ENCODE data around the gene ZBTB40. TPM values are rescaled to one million over a fixed set of nuclear protein-coding genes. Genes with fewer than 3 reads are reported as not detected.

ZBTB40 gene
- polyA plus RNA-seq, 2 donors, result 3.7 to 5.3 TPM

DNA sequence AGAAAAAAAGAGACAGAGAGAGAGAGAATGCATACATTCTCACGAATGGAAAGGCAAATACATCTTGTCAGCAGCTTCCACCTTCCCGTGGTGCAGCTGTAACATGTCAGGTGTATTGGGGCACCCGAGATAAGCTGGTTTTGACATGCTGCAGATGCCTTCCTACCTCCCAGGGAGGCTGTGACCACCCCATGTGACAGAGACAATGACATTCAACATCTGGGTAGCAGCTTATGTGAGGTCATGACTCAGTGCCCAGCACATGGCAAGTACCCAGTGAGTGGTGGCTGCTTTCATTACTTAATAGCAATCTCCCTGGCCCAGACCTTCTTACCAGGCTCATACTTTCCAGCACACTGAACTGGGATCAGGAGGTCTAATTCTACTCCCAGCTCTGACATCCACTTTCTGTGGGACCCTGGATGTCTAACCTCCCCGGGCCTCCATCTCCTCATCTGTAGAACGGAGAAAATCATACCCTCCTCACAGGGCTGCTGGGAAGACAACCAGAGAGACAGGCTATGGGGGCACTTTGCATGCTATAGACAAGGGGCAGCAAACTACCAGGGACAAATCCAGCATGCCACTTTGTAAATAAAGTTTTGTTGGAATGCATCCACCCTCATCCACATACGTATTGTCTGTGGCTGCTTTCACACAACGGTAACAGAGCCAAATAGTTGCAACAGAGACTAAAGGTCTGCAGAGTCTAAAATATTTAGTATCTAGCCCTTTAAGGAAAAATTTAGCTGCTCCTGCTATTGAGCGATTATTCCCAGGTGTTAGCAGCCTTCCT, 38.5 kb upstream of the ZBTB40 start:
- Histone ChIP-seq H3K9me3 (ENCODE audit: control insufficient read depth in 2 of 2, insufficient read depth in 1 of 2, low read depth in 1 of 2, low read length in 1 of 2) (no peaks in the 10 kb centered on the region), H3K4me1 (ENCODE audit: control insufficient read depth in 2 of 2, insufficient read depth in 2 of 2, low read length in 1 of 2) (peaks cover 0 to 7% of the 10 kb centered on the region in 2 donors), H3K36me3 (ENCODE audit: control insufficient read depth in 2 of 2, insufficient read depth in 2 of 2, low read length in 1 of 2) (no peaks in the 10 kb centered on the region), H3K27ac (ENCODE audit: low read depth in 2 of 2, low read length in 1 of 2) (peak overlapping the region; percentile 7 to 76), H3K4me3 (ENCODE audit: low read depth in 1 of 2, low read length in 2 of 2) (no peak overlapping the region), H3K27me3 (ENCODE audit: control insufficient read depth in 1 of 2, insufficient read depth in 2 of 2, low read length in 2 of 2) (no peaks in the 10 kb centered on the region)
- 60 to 61% methylated on average over 8 of the region's 8 CpGs for WGBS, 2 donors

- Histone ChIP-seq H3K9me3 (ENCODE audit: control insufficient read depth in 2 of 2, insufficient read depth in 1 of 2, low read depth in 1 of 2, low read length in 1 of 2) (no peaks in the 10 kb centered on the region), H3K27me3 (ENCODE audit: control insufficient read depth in 1 of 2, insufficient read depth in 2 of 2, low read length in 2 of 2) (no peaks in the 10 kb centered on the region), H3K27ac (ENCODE audit: low read depth in 2 of 2, low read length in 1 of 2) (no peak overlapping the region), H3K36me3 (ENCODE audit: control insufficient read depth in 2 of 2, insufficient read depth in 2 of 2, low read length in 1 of 2) (no peaks in the 10 kb centered on the region), H3K4me1 (ENCODE audit: control insufficient read depth in 2 of 2, insufficient read depth in 2 of 2, low read length in 1 of 2) (peaks cover 0 to 7% of the 10 kb centered on the region in 2 donors), H3K4me3 (ENCODE audit: low read depth in 1 of 2, low read length in 2 of 2) (no peak overlapping the region)
- WGBS, 2 donors, result 0 to 6% methylated on average over 1 of the region's 1 CpG
Observed at GRCh38 chr1:22413799-22414198, 37.9 kb upstream of the ZBTB40 start.

DNA sequence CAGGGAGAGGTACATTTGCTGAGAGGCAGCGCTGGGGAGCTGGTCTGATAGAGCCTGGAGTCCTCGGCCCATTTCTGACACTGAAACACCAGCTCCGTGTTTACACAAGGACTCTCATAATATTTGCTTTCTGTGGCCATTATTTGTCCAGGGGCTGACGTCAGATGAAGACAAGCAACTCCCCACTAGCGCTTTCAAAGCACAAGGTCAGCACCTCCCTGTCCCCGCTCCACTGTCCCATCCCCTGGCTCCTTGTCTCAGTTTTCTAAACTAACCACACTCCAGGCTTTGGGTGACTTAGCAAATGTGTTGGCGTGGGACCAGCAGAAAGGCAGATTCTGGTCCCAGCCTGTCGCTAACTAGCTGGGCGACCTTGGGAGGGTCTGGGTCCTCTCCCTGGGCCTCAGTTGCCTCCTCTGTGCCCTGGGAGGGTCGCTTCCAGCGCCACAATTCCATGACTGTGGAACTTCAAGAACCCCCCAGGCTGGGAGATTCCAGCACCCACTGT, 37.4 kb upstream of the ZBTB40 start:
- Histone ChIP-seq H3K27ac (ENCODE audit: low read depth in 2 of 2, low read length in 1 of 2) (no peak overlapping the region), H3K36me3 (ENCODE audit: control insufficient read depth in 2 of 2, insufficient read depth in 2 of 2, low read length in 1 of 2) (no peaks in the 10 kb centered on the region)

DNA sequence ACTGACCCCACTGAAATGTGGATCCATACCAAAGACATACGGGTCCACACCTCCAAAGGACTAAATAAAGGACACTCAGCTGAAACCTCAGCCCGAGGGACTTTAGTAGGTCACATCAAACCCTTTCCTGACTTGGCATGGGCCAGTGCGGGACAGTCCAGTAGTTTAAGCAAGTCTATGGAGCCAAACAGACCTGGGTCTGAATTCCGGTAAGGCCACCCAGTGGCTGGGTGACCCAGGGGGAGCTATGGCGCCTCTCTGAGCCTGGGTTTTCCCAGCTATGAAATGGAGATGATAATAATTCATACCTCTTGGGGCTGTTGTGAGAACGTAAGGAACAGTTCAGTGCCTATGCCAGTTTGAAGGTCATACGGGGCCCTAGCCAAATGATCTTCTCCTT, 36.2 kb upstream of the ZBTB40 start:
- H3K4me1 ChIP-seq (ENCODE audit: control insufficient read depth in 2 of 2, insufficient read depth in 2 of 2, low read length in 1 of 2), result peaks cover 0 to 7% of the 10 kb centered on the region in 2 donors
- no peak overlapping the region for H3K4me3 ChIP-seq (ENCODE audit: low read depth in 1 of 2, low read length in 2 of 2)
- H3K36me3 ChIP-seq (ENCODE audit: control insufficient read depth in 2 of 2, insufficient read depth in 2 of 2, low read length in 1 of 2), result no peaks in the 10 kb centered on the region
- H3K27me3 ChIP-seq (ENCODE audit: control insufficient read depth in 1 of 2, insufficient read depth in 2 of 2, low read length in 2 of 2), result no peaks in the 10 kb centered on the region
- no peak overlapping the region for H3K27ac ChIP-seq (ENCODE audit: low read depth in 2 of 2, low read length in 1 of 2)
- 90 to 91% methylated on average over 7 of the region's 7 CpGs for WGBS, 2 donors
- H3K9me3 ChIP-seq (ENCODE audit: control insufficient read depth in 2 of 2, insufficient read depth in 1 of 2, low read depth in 1 of 2, low read length in 1 of 2), result no peaks in the 10 kb centered on the region

More for the DNA sequence above, 37.4 kb upstream of the ZBTB40 start:
- H3K4me1 ChIP-seq (ENCODE audit: control insufficient read depth in 2 of 2, insufficient read depth in 2 of 2, low read length in 1 of 2), result peaks cover 0 to 7% of the 10 kb centered on the region in 2 donors
- H3K27me3 ChIP-seq (ENCODE audit: control insufficient read depth in 1 of 2, insufficient read depth in 2 of 2, low read length in 2 of 2), result no peaks in the 10 kb centered on the region
- WGBS, 2 donors, result 66 to 75% methylated on average over 11 of the region's 11 CpGs
- no peaks in the 10 kb centered on the region for H3K9me3 ChIP-seq (ENCODE audit: control insufficient read depth in 2 of 2, insufficient read depth in 1 of 2, low read depth in 1 of 2, low read length in 1 of 2)
- no peak overlapping the region for H3K4me3 ChIP-seq (ENCODE audit: low read depth in 1 of 2, low read length in 2 of 2)

DNA sequence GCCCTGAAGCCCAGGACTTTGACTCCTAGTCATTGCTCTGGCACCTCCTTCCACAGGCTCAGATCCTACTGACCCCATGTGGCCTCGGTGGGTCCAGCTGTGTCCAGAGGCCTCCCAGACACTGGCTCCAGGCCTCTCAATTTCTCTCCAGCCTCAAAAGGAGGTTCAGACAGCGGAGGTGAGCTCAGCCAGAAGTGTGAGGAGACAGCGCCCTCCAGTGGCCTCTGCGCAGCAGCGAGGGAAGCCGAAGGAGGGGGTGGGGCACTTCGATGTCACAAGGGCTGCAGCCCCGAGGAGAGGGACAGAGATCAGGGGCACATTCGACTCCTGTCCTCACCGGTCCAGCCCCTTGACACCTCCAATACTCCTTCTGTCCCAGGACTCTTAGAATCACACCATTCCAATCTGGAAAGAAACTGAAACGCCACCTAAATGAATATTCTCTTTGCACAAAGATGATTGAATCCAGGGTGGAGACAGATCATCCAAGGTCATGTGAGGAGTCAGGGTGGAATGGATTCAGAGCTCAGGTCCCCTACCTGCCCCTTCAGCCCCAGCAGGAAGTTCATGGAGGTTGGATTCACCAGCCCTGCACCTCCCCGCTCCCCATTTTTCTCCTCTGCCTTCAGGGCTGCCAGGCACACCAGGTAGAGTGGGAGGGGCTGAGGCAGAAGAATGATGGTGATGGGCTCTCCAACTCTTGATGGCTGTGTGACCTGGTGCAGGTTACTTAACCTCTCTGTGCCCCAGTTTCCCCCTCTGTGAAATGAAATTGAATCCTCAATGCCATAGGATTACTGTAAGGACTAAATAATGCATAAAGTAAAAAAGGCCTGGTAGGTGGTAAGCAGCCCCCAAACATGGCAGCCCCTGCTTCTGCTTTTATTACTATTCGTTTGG, 34.8 kb upstream of the ZBTB40 start:
- Histone ChIP-seq H3K9me3 (ENCODE audit: control insufficient read depth in 2 of 2, insufficient read depth in 1 of 2, low read depth in 1 of 2, low read length in 1 of 2) (no peaks in the 10 kb centered on the region), H3K4me3 (ENCODE audit: low read depth in 1 of 2, low read length in 2 of 2) (no peak overlapping the region), H3K4me1 (ENCODE audit: control insufficient read depth in 2 of 2, insufficient read depth in 2 of 2, low read length in 1 of 2) (peaks cover 0 to 7% of the 10 kb centered on the region in 2 donors), H3K36me3 (ENCODE audit: control insufficient read depth in 2 of 2, insufficient read depth in 2 of 2, low read length in 1 of 2) (no peaks in the 10 kb centered on the region), H3K27ac (ENCODE audit: low read depth in 2 of 2, low read length in 1 of 2) (no peak overlapping the region), H3K27me3 (ENCODE audit: control insufficient read depth in 1 of 2, insufficient read depth in 2 of 2, low read length in 2 of 2) (no peaks in the 10 kb centered on the region)
- WGBS, 2 donors, result 12 to 16% methylated on average over 12 to 13 of the region's 13 CpGs

- peaks cover 0 to 7% of the 10 kb centered on the region in 2 donors for H3K4me1 ChIP-seq (ENCODE audit: control insufficient read depth in 2 of 2, insufficient read depth in 2 of 2, low read length in 1 of 2)
- H3K27me3 ChIP-seq (ENCODE audit: control insufficient read depth in 1 of 2, insufficient read depth in 2 of 2, low read length in 2 of 2), result no peaks in the 10 kb centered on the region
- no peak overlapping the region for H3K4me3 ChIP-seq (ENCODE audit: low read depth in 1 of 2, low read length in 2 of 2)
- H3K36me3 ChIP-seq (ENCODE audit: control insufficient read depth in 2 of 2, insufficient read depth in 2 of 2, low read length in 1 of 2), result no peaks in the 10 kb centered on the region
- WGBS, 2 donors, result 80 to 82% methylated on average over 12 of the region's 12 CpGs
- no peak overlapping the region for H3K27ac ChIP-seq (ENCODE audit: low read depth in 2 of 2, low read length in 1 of 2)
- H3K9me3 ChIP-seq (ENCODE audit: control insufficient read depth in 2 of 2, insufficient read depth in 1 of 2, low read depth in 1 of 2, low read length in 1 of 2), result no peaks in the 10 kb centered on the region
Observed at GRCh38 chr1:22417466-22417865, 34.2 kb upstream of the ZBTB40 start.

GRCh38 chr1:22418312-22418711, 33.3 kb upstream of the ZBTB40 start:
- 64 to 67% methylated on average over 4 of the region's 4 CpGs for WGBS, 2 donors
- H3K4me1 ChIP-seq (ENCODE audit: control insufficient read depth in 2 of 2, insufficient read depth in 2 of 2, low read length in 1 of 2), result peaks cover 0 to 5% of the 10 kb centered on the region in 2 donors
- no peaks in the 10 kb centered on the region for H3K9me3 ChIP-seq (ENCODE audit: control insufficient read depth in 2 of 2, insufficient read depth in 1 of 2, low read depth in 1 of 2, low read length in 1 of 2)
- H3K27me3 ChIP-seq (ENCODE audit: control insufficient read depth in 1 of 2, insufficient read depth in 2 of 2, low read length in 2 of 2), result no peaks in the 10 kb centered on the region
- H3K27ac ChIP-seq (ENCODE audit: low read depth in 2 of 2, low read length in 1 of 2), result no peak overlapping the region
- no peaks in the 10 kb centered on the region for H3K36me3 ChIP-seq (ENCODE audit: control insufficient read depth in 2 of 2, insufficient read depth in 2 of 2, low read length in 1 of 2)
- no peak overlapping the region for H3K4me3 ChIP-seq (ENCODE audit: low read depth in 1 of 2, low read length in 2 of 2)

GRCh38 chr1:22418933-22419382, 32.7 kb upstream of the ZBTB40 start:
- Histone ChIP-seq H3K9me3 (ENCODE audit: control insufficient read depth in 2 of 2, insufficient read depth in 1 of 2, low read depth in 1 of 2, low read length in 1 of 2) (no peaks in the 10 kb centered on the region), H3K4me3 (ENCODE audit: low read depth in 1 of 2, low read length in 2 of 2) (no peak overlapping the region), H3K27me3 (ENCODE audit: control insufficient read depth in 1 of 2, insufficient read depth in 2 of 2, low read length in 2 of 2) (no peaks in the 10 kb centered on the region), H3K36me3 (ENCODE audit: control insufficient read depth in 2 of 2, insufficient read depth in 2 of 2, low read length in 1 of 2) (no peaks in the 10 kb centered on the region), H3K27ac (ENCODE audit: low read depth in 2 of 2, low read length in 1 of 2) (no peak overlapping the region), H3K4me1 (ENCODE audit: control insufficient read depth in 2 of 2, insufficient read depth in 2 of 2, low read length in 1 of 2) (peaks cover 0 to 5% of the 10 kb centered on the region in 2 donors)
- 2 to 3% methylated on average over 2 of the region's 2 CpGs for WGBS, 2 donors

DNA sequence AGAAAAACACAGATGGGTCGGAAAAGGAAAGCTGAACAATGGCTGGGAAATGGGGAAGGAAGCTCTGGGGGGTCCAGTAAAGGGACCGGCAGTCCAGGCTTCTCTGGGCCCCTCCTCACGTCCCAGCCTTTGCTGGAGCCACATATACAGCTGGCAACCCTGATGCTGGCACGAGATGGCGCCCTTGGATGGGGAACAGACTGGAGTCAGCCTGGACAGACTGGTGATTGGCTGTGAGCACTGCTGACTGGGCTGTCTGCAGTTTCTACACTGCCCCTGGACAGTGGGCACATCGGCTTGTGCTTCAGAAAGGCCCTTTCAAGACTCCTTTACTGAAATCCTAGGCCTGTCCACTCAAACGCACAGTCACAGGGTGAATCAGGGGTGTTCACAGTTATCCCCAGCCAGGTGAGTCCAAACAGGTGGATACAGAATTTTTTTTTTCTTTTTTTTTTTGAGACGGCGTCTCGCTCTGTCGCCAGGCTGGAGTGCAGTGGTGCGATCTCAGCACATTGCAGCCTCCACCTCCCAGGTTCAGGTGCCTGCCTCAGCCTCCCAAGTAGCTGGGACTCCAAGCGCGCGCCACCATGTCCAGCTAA, 31.1 kb upstream of the ZBTB40 start:
- Histone ChIP-seq H3K4me1 (ENCODE audit: control insufficient read depth in 2 of 2, insufficient read depth in 2 of 2, low read length in 1 of 2) (peaks cover 0 to 5% of the 10 kb centered on the region in 2 donors), H3K4me3 (ENCODE audit: low read depth in 1 of 2, low read length in 2 of 2) (no peak overlapping the region), H3K9me3 (ENCODE audit: control insufficient read depth in 2 of 2, insufficient read depth in 1 of 2, low read depth in 1 of 2, low read length in 1 of 2) (no peaks in the 10 kb centered on the region), H3K36me3 (ENCODE audit: control insufficient read depth in 2 of 2, insufficient read depth in 2 of 2, low read length in 1 of 2) (no peaks in the 10 kb centered on the region), H3K27ac (ENCODE audit: low read depth in 2 of 2, low read length in 1 of 2) (no peak overlapping the region), H3K27me3 (ENCODE audit: control insufficient read depth in 1 of 2, insufficient read depth in 2 of 2, low read length in 2 of 2) (no peaks in the 10 kb centered on the region)
- 51 to 52% methylated on average over 15 of the region's 15 CpGs for WGBS, 2 donors
